ENCODE results near the gene CCNT2.
A peak's percentile ranks its signal among the peaks of the same experiment; 100 is the strongest.
"Not testable (repeated sequence)": the region's sequence is repeated elsewhere in the genome, so short reads cannot be mapped to it uniquely, and the experiment has no call there.

CCNT2 gene

GRCh38 chr2:134976074-134976702 lies 57.6 kb downstream of the CCNT2 start:
- no peak for DNase-seq

DNA sequence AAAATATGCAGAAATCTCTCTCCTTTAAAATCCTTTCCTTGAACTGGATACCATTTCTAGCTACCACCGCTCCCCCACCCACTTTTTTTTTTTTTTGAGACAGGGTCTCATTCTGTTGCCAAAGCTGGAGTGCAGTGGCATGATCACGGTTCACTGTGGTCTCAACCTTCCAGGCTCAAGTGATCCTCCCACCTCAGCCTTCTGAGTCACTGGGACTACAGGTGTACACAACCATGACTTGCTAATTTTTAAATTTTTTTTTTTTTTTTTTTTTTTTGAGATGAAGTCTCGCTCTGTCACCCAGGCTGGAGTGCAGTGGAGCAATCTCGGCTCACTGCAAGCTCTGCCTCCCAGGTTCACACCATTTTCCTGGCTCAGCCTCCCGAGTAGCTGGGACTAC lies 58.5 kb downstream of the CCNT2 start:
- DNase-seq: not testable (repeated sequence)

DNA sequence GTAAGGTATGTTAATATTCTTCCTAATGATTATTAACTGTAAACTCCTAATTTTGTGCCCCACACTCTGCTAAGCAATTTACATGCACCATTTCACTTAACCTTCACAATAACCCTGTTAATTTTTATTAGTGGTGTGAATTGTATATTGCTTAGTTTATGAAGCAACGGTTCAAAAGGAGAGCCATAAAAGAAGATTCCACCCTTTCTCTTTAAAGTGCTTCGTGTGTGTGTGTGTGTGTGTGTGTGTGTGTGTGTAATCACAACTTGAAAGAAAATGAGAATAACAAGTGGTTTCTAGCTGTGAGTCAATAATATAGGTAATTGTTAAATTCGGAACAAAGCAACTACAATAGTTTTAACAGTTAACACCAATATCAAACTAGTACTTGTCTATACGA lies 60.6 kb downstream of the CCNT2 start:
- DNase-seq: no peak

GRCh38 chr2:134980639-134981038 lies 62.0 kb downstream of the CCNT2 start:
- no peak for DNase-seq

DNA sequence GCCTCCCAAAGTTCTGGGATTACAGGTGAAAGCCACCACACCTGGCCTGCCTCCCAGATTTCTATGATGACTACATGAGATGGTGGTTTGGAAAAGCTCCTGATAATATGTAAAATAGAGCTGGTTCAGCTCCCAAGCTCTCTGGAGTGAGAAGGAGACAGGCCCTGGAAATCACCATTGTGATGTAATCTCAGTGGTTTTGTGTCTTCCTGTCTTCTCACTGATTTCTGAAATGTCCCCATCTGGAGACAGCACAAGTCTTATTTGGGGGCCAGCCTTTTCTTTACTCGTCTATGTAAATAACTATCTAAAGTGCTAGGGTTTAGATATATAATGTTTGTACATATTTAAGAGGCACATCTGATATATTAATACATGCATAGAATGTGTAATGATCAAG lies 64.0 kb downstream of the CCNT2 start:
- DNase-seq: no peak

DNA sequence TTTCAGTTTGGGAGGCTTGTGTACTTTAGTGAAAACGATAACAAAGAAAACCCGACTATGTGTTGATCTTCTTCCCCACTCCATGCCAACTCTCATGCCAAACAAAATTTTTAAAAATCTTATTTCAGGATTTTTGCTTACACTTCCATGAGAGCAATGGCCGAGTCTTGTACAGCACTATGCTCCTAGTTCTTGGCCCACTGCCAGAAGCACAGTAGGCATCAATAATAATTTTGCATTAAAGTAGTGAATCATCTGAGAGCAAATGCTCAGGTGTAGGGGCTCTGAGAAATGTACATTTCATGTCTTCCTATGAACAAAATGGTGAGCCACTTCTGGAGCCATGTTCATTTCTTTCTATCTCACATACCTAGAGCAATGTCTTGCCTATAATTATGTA lies 66.4 kb downstream of the CCNT2 start:
- DNase-seq: no peak

- DNase-seq: no peak
Observed at GRCh38 chr2:134988994-134989605, 70.5 kb downstream of the CCNT2 start.

GRCh38 chr2:134999521-134999920 lies 80.9 kb downstream of the CCNT2 start:
- no peak for DNase-seq

DNA sequence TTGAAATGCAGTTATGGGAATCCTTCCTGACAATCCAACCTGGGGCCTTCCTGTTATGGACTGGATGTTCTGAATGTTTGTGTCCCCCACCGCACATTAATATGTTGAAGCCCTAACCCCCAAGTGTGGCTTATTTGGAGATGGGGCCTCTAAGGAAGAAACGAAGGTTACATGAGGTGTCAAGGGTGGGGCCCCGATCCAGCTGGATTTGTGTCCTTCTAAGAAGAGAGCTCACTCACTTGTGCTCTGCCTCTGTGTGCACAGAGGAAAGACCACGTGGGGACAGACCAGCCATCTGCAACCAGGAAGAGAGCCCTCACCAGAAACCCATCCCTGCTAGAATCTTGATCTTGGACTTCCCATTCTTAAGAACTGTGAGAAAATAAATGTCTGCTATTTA lies 84.2 kb downstream of the CCNT2 start:
- no peak for DNase-seq

- DNase-seq: peak; percentile 53
Observed at GRCh38 chr2:135004005-135004746, 85.6 kb downstream of the CCNT2 start.

GRCh38 chr2:135005753-135006152 lies 87.1 kb downstream of the CCNT2 start:
- DNase-seq: no peak

All from CD4-positive, alpha-beta T cell treated with Interleukin-15 for 1 hour (primary cell).